Measurements from ENCODE around the gene SHC4.

Gene SHC4

DNA sequence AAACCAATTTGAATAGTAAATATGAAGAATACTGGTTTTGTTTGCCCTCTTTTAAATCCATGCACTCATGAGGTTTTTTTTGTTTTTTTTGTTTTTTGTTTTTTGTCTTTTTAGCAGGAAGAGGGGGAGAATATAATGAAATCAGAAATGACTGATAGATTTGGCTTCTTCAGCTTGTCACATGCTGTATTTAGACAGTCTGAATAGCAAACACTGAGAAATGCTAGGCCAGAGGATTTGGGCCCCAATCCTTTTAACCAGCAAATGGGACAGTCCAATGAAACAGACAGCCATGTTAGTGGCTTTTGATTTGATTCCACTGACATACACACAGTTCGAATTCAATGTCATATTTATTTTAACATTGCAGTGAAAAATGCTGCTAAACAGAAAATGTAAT, 138.6 kb downstream of the SHC4 start:
- no peak overlapping the region for H3K4me3 ChIP-seq (replicated peaks; ENCODE audit: insufficient read depth, low read length)
- no peak for TF ChIP-seq GABPA (IDR thresholded peaks at IDR 0.05; ENCODE audit: low read depth)
- TF ChIP-seq, protein P1, sequence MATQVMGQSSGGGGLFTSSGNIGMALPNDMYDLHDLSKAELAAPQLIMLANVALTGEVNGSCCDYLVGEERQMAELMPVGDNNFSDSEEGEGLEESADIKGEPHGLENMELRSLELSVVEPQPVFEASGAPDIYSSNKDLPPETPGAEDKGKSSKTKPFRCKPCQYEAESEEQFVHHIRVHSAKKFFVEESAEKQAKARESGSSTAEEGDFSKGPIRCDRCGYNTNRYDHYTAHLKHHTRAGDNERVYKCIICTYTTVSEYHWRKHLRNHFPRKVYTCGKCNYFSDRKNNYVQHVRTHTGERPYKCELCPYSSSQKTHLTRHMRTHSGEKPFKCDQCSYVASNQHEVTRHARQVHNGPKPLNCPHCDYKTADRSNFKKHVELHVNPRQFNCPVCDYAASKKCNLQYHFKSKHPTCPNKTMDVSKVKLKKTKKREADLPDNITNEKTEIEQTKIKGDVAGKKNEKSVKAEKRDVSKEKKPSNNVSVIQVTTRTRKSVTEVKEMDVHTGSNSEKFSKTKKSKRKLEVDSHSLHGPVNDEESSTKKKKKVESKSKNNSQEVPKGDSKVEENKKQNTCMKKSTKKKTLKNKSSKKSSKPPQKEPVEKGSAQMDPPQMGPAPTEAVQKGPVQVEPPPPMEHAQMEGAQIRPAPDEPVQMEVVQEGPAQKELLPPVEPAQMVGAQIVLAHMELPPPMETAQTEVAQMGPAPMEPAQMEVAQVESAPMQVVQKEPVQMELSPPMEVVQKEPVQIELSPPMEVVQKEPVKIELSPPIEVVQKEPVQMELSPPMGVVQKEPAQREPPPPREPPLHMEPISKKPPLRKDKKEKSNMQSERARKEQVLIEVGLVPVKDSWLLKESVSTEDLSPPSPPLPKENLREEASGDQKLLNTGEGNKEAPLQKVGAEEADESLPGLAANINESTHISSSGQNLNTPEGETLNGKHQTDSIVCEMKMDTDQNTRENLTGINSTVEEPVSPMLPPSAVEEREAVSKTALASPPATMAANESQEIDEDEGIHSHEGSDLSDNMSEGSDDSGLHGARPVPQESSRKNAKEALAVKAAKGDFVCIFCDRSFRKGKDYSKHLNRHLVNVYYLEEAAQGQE (IDR thresholded peaks at IDR 0.05; ENCODE audit: insufficient replicate concordance, low read depth) = no peak
- TF ChIP-seq, protein P2, sequence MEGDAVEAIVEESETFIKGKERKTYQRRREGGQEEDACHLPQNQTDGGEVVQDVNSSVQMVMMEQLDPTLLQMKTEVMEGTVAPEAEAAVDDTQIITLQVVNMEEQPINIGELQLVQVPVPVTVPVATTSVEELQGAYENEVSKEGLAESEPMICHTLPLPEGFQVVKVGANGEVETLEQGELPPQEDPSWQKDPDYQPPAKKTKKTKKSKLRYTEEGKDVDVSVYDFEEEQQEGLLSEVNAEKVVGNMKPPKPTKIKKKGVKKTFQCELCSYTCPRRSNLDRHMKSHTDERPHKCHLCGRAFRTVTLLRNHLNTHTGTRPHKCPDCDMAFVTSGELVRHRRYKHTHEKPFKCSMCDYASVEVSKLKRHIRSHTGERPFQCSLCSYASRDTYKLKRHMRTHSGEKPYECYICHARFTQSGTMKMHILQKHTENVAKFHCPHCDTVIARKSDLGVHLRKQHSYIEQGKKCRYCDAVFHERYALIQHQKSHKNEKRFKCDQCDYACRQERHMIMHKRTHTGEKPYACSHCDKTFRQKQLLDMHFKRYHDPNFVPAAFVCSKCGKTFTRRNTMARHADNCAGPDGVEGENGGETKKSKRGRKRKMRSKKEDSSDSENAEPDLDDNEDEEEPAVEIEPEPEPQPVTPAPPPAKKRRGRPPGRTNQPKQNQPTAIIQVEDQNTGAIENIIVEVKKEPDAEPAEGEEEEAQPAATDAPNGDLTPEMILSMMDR (IDR thresholded peaks at IDR 0.05; ENCODE audit: insufficient read depth, low read length) = no peak
- TF ChIP-seq SPI1 (IDR thresholded peaks at IDR 0.05; ENCODE audit: borderline replicate concordance, low read depth) = no peak
- no peak for TF ChIP-seq POLR2AphosphoS5 (IDR thresholded peaks at IDR 0.05; ENCODE audit: low read depth)
- H3K27ac ChIP-seq (replicated peaks) = no peak overlapping the region
- no peaks in the 10 kb centered on the region for H3K27me3 ChIP-seq (ENCODE audit: insufficient read depth, poor library complexity, severe bottlenecking)
- DNase-seq (ENCODE audit: low read depth in 1 of 2, low spot score in 1 of 2) = no peak

DNA sequence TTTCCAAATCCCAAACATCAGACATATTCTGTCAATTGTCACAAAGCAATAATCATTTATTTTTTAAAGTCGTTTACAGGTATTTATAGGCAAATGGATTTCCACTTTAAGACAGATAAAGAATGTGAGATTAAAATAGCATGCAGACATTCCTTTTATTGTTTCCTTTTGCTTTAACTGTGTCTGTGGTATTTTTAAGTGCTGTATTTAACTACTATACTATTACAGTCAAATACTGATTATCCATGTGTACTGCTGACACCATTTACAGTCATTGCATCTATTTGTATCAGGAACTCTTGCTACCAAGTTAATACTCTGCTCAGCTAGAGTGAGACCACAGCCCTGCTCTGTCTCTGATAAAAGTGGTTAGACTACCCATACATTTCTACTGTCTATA, 140.0 kb downstream of the SHC4 start:
- Histone ChIP-seq H3K27ac (replicated peaks) (no peak overlapping the region), H3K4me3 (replicated peaks; ENCODE audit: insufficient read depth, low read length) (no peak overlapping the region), H3K27me3 (ENCODE audit: insufficient read depth, poor library complexity, severe bottlenecking) (no peaks in the 10 kb centered on the region)
- TF ChIP-seq POLR2AphosphoS5 (IDR thresholded peaks at IDR 0.05; ENCODE audit: low read depth) (no peak), GABPA (IDR thresholded peaks at IDR 0.05; ENCODE audit: low read depth) (no peak), SPI1 (IDR thresholded peaks at IDR 0.05; ENCODE audit: borderline replicate concordance, low read depth) (no peak)
- TF ChIP-seq, protein P1 (IDR thresholded peaks at IDR 0.05; ENCODE audit: insufficient replicate concordance, low read depth) = no peak
- TF ChIP-seq, protein P2 (IDR thresholded peaks at IDR 0.05; ENCODE audit: insufficient read depth, low read length) = no peak
- no peak for DNase-seq (ENCODE audit: low read depth in 1 of 2, low spot score in 1 of 2)

DNA sequence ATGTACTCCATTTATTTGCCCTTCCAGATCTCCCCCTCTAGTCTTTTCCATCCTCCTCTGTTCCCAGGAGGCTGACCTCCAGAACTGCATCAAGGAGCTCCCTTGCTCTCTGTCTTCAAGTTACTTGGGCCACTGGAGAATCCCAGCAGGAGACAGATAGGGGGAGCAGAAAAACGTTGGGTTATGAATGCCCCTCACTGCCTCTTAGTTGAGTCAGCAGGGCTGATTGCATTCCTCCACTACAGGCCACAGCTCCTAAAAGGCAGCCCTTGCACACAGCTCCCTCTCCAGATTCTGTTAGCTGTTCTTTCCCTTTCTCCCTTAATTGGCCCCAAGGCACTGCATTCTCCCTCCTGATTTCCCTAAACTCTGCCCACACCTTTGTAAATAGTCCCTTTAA, 140.5 kb downstream of the SHC4 start:
- Histone ChIP-seq H3K27ac (replicated peaks) (no peak overlapping the region), H3K27me3 (ENCODE audit: insufficient read depth, poor library complexity, severe bottlenecking) (no peaks in the 10 kb centered on the region), H3K4me3 (replicated peaks; ENCODE audit: insufficient read depth, low read length) (no peak overlapping the region)
- TF ChIP-seq, protein P1 (IDR thresholded peaks at IDR 0.05; ENCODE audit: insufficient replicate concordance, low read depth) = no peak
- TF ChIP-seq SPI1 (IDR thresholded peaks at IDR 0.05; ENCODE audit: borderline replicate concordance, low read depth) (no peak), POLR2AphosphoS5 (IDR thresholded peaks at IDR 0.05; ENCODE audit: low read depth) (no peak), GABPA (IDR thresholded peaks at IDR 0.05; ENCODE audit: low read depth) (no peak)
- TF ChIP-seq, protein P2 (IDR thresholded peaks at IDR 0.05; ENCODE audit: insufficient read depth, low read length) = no peak
- DNase-seq (ENCODE audit: low read depth in 1 of 2, low spot score in 1 of 2) = no peak
